Left ventricle myocardium superior (tissue), 1 donor: ENCODE data around the gene PAK5. TPM values are rescaled to one million over a fixed set of nuclear protein-coding genes. Genes with fewer than 3 reads are reported as not detected.

ENCODE experiments used
- ATAC-seq: fragments of 200-7000 bp; cut with Tn5 transposase; one replicate; pipeline ENCODE4 v1.9.1; 2020; ENCODE audit warnings: mild to moderate bottlenecking, moderate library complexity
- DNase-seq: peaks from one replicate; pipeline ENCODE4 v3.0.0-alpha.2; 2020
- intact Hi-C: fragments of 100-400 bp; cut with micrococcal nuclease; formaldehyde crosslinking; loops from one replicate; pipeline ENCODE4 v1.11.0; 2022
- total RNA-seq: library from RNA; stranded (reverse); fragmentation: NEBNext Ultra II Directional; extraction: Animal tissue kit (Norgen Biotek cat#: 25700); gene quantifications from one replicate; pipeline ENCODE4 v1.2.1, GENCODE V29; 2021
- donor health status: DM: no; HTN: yes; CAD: no; lungs with severe emphysema.

PAK5 gene
- total RNA-seq, 1 donor from 2014 or later = not detected

DNA sequence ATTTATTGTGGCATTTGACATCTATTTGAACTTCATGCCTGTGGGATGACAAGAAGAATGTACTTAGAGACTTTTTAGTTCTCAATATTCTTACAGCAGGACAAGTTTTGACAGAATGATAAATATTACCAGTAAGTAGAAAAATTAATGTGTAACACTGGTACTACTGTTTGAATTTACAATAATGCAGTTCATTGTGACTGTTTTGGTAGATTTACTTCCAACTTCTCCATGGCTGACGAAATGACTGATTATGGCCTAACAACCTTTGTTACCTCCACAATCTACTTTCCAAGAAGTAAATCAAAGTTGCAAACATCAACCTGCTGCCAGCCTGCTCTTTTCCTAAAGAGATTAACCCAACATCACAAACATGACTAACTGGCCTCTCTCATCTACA is 38.5 kb downstream of the PAK5 start:
- intact Hi-C loops = no loop called here
- ATAC-seq (no peak), DNase-seq (no peak)

- no peak for ATAC-seq
- no peak for DNase-seq
- intact Hi-C loops = no loop called here
Measured at GRCh38 chr20:9794831-9795230, 44.0 kb downstream of the PAK5 start.

GRCh38 chr20:9792674-9793073 is 46.2 kb downstream of the PAK5 start:
- intact Hi-C loops = no loop called here
- no peak for ATAC-seq

GRCh38 chr20:9789131-9789530 is 49.7 kb downstream of the PAK5 start:
- DNase-seq = no peak
- intact Hi-C loops = no loop called here
- no peak for ATAC-seq

More at GRCh38 chr20:9792674-9793073, 46.2 kb downstream of the PAK5 start:
- DNase-seq = no peak

- intact Hi-C loops = no loop called here
- DNase-seq (no peak), ATAC-seq (no peak)
Measured at GRCh38 chr20:9775176-9775575, 63.7 kb downstream of the PAK5 start.

DNA sequence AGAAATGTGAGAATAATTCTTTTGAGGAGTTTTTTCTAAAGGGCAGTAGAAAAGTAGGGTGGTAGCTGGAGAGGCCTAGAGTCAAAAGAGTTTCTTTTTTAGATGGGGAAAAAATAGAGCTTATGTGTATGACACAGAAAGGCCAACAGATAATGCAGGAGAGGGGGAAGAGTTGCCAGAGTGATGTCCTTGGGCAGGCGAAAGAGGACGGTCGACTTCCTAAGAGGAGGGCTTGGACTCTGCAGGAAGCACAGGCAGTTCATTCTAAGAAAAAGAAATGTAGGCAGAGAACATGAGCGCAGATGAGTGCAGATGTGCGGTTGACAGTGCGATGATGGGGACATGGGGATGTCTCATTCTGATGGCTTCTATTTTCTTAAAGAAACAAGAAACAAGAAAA is 68.9 kb downstream of the PAK5 start:
- DNase-seq (no peak), ATAC-seq (no peak)
- intact Hi-C loops = no loop called here

DNA sequence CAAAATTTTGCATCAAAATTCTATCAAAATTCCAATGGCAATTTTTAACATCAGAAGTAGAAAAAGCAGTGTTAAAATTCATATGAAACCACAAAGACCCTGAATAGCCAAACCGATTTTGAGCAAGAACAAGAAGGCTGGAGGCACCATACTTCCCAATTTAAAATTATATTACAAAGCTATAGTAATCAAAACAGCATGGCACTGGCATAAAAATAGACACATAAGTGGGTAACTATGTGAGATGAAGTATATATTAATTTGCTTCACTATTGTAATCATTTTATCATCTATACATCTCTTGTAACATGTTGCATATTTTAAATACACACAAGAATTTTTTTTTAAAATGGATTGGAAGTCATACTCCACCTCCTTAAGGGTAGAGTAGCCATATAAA is 77.4 kb downstream of the PAK5 start:
- intact Hi-C loops = no loop called here
- no peak for DNase-seq
- ATAC-seq = no peak

- intact Hi-C loops = no loop called here
- no peak for DNase-seq
- no peak for ATAC-seq
Measured at GRCh38 chr20:9759392-9759791, 79.5 kb downstream of the PAK5 start.

DNA sequence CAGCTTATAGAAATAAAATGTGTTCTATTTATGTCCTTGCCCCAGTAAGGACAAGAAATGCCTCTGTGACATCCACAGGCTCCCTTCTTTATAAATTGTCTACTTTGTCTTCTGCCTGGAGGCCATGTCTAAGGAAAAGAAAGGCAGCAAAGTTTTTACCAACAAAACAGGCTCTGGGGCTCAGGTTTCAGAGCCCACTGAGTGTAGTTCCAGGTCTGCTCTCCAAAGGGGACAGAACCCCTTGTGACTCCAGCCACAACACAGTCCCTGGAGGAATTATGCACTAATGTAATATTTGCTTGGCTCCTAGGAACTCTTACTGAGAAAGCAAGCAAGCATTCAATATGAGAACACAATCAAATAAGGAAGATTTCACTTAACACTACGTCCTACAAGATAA is 80.1 kb downstream of the PAK5 start:
- DNase-seq (no peak), ATAC-seq (no peak)
- intact Hi-C loops = no loop called here

DNA sequence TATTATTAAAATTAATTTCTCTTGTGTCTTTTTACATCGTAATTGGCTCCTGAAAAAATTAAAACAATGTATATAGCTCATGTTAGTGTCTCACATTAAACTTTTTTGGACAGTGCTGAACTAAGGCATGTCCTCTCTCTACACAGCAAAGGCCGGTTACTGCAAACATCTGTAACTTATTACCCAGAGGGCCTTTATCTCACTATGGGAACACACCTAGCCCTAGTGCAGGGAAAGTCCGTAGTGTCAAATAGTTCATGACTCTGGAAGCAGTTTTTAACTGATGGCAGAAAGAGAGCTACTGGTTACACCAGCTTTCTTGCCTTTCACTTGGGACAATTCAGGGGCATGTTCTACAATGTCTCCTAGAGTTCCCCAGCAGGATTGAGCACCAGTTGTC is 82.2 kb downstream of the PAK5 start:
- DNase-seq (no peak), ATAC-seq (no peak)
- intact Hi-C loops = no loop called here

DNA sequence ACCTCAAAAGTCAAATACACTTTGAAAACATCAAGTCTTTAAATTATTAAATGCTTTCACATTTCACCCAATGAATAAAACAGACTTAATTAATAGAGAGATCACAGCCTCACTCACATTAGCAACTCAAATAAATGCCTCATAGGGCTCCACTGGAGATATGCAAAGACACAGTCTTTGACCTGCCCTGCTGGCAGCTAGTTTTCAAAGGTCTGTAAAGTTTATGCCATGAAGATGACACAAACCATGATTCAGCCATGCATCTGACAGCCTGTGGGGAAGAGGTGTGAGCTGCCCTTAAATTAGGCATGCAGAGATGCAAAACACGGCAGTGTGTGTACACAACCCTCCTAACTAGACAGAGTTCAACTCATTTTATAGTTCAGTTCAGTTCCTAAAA is 83.6 kb downstream of the PAK5 start:
- DNase-seq = no peak
- intact Hi-C loops = no loop called here
- no peak for ATAC-seq

DNA sequence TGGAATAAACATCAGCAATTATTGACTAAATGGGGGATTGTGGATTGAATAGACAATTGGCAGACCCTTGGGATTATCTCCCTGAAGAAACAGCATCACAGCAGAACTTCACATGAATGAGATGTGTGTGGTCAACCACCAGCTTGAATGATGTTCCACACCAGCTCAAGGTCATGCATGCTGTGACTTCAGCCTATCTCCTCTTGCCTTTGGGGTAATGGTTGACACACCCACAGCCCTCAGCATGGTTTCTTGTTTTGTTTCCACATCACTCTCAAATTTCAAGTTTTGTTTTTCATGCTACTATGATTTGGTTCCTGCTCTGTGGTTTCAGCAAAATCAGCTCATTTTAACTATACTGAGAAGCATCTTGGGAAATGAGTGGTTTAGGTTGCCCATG is 94.3 kb downstream of the PAK5 start:
- no peak for DNase-seq
- ATAC-seq = no peak
- intact Hi-C loops = no loop called here

GRCh38 chr20:9743871-9744270 is 95.0 kb downstream of the PAK5 start:
- no peak for ATAC-seq
- DNase-seq = no peak
- intact Hi-C loops = no loop called here

- DNase-seq (no peak), ATAC-seq (no peak)
- intact Hi-C loops = no loop called here
Measured at GRCh38 chr20:9742821-9743220, 96.1 kb downstream of the PAK5 start.

GRCh38 chr20:9741996-9742395 is 96.9 kb downstream of the PAK5 start:
- ATAC-seq (no peak), DNase-seq (no peak)
- intact Hi-C loops = no loop called here

GRCh38 chr20:9740486-9740885 is 98.4 kb downstream of the PAK5 start:
- ATAC-seq (no peak), DNase-seq (no peak)
- intact Hi-C loops = no loop called here

DNA sequence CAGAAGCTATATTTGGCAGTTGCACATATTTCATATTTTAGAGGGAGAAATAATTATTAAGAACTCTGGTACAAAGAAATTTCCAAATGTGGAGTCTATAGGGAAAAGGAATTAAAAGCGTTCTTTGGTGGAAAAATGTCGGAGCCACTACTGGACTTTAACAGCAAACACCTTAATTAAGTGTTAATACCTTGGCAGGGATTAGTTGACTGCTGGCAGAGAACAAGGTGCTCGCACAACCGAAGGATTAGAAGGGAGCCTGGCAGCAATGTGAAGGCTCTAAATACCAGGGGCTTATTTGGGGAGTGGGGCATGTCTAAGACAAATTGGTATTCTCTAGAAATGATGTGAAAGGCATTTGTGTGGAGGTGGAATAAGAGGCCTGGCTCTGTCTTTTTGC is 98.9 kb downstream of the PAK5 start:
- ATAC-seq = no peak
- DNase-seq = no peak
- intact Hi-C loops = no loop called here

- ATAC-seq = no peak
- intact Hi-C loops = no loop called here
- no peak for DNase-seq
Measured at GRCh38 chr20:9736373-9736772, 102.5 kb downstream of the PAK5 start.

GRCh38 chr20:9723501-9724202 is 115.2 kb downstream of the PAK5 start:
- no peak for DNase-seq
- no peak for ATAC-seq
- intact Hi-C loops = no loop called here

- intact Hi-C loops = no loop called here
- no peak for ATAC-seq
- DNase-seq = no peak
Measured at GRCh38 chr20:9711872-9712271, 127.0 kb downstream of the PAK5 start.

DNA sequence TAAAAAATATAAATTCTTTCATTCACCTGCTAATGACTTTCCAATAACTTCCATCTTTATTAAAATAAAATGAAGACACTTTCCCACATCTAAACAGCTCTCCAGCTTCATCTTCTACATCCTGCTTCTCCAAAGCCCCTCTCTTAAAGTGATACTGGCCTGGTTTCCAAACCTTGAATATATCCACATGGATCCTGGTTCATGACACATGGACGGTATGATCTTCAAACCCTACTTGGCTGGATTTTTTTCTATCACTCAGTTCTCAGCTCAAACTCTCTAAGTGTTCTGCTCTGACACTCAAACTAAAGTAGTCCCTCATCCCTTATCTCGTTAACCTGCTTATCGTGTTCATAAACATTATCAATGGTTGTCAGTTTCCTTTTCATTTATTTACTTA is 128.2 kb downstream of the PAK5 start:
- ATAC-seq = no peak
- intact Hi-C loops = no loop called here
- no peak for DNase-seq
